CD4-positive, alpha-beta T cell treated with Interleukin-21 for 1 hour (primary cell): Measurements from ENCODE around the gene EVC.

Experiments
- DNase-seq: peaks from one replicate; pipeline ENCODE4 v3.0.0-alpha.2; 2020

Gene EVC

DNA sequence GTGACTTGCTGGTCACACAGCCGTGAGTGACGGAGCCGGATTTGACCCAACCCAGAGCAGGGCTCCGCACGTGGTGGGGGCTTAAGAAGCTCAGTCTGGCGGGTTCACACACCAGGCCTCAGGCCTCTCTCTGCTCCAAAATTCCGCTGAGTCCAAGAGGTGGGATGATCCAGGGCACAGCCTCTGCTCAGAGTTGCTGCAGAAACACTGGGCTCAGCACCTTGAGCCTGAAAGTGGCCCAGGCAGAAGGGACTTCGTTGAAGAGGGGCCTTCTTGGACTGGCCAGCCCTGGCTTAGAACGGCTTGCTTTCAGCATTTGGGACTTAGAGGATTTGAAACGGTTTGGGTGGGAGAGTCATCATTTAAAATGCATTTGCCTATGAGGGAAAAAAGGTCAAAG, 21.2 kb downstream of the EVC start:
- DNase-seq: no peak

DNA sequence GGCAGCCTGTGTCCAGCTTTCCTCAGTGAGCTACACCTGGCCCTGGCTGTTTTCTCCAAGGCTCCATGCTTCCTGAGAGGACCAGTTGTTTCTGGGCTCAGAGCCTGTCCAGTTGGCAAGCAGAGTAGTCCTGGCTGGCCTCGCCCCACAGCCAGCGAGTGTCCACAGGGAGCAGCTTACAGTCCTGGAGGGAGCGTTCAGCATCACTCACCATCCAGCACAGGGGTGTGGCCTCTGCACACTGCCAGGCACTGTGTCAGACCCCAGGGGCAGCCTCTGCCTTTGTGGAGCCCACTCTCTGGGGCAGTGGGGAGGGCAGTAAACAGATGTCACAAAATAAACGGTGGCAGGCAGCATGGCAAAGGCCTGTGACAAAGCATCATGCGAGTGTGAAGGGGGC, 23.9 kb downstream of the EVC start:
- DNase-seq: no peak

DNA sequence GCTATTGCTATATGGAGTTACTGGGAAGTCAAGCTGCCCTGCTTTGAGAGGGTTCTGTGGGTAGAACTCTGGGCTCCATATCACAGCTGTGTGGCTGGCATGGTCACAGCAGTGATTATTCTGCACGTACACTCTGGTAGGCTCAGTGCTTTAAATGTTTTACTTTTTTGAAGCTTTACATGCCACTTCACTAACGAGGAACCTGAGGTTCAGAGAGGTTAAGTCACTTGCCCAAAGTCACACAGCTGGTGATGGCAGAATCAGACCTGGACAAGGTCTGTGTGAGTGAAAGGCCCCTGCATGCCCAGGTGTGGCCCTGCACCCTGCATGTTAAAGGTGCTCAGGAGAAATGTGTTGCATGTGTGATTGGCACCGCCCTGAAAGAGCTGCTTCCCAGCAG, 24.5 kb downstream of the EVC start:
- DNase-seq: no peak

DNA sequence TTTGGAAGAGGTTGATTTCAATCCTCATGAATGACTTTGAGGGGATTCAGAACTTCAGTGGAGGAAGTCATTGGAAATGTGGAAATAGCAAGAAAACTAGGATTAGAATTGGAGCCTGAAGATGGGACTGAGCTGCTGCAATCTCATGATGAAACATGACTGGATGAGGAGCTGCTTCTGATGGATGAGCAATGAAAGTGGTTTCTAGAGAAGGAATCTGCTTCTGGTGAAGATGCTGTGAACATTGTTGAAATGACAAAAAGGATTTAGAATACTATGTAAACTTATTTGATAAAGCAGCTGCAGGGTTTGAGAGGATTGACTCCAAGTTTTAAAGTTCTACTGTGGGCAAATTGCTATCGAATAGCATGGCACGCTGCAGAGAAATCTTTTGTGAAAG, 27.1 kb downstream of the EVC start:
- DNase-seq: no peak

DNA sequence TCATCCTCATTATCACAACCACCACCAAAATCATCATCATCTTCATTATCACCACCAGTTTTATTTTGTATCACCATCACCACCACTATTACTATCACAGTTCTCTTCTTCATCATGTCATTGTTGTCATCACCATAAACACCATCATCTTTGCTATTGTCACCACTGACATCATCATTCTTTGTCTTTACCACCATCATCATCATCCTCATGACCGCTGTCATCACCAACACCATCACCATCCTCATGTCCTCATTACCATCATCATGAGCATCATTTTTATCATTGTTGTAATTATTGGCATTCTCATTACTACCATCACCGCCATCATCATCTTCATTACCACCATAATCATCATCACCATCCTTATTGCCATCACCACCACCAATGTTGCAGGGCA, 31.4 kb downstream of the EVC start:
- DNase-seq: no peak

DNA sequence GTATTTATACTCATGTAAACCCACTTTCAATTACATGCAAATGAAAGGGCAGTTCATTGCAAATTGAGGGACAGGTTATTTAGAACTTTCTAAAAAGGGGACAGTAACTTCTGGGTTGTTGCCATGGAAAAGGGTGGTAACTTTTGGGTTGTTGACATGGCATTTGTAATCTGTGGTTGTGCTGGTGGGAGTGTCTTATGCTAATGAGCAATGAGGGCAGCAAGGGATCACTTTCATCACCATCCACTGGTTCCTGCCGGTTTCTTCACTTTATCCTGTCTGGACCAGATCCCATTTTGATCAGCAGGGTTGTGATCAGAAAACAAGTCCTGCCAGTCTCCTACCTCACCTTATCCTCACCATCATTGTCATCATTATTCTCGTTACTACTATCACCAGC, 32.0 kb downstream of the EVC start:
- DNase-seq: no peak

DNA sequence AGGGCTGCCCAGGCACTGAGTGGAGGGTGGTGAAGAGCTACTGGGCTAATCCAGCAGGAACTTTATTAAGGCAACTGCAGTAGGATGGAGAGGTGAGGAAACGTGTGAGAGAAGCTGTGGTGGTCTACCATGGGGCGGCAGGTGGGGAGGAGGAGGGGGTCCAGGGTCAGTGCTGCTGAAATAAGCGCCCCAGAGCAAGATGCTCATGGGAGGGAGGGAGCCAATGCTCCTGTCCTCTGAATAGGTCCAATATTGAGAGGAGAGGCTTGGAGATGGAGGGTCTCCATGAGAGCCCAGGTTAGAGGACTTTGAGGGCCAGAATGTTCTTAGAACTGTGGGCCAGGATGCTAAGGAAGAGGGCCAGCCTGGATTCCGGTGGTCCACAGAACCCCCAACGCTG, 35.2 kb downstream of the EVC start:
- no peak for DNase-seq

DNA sequence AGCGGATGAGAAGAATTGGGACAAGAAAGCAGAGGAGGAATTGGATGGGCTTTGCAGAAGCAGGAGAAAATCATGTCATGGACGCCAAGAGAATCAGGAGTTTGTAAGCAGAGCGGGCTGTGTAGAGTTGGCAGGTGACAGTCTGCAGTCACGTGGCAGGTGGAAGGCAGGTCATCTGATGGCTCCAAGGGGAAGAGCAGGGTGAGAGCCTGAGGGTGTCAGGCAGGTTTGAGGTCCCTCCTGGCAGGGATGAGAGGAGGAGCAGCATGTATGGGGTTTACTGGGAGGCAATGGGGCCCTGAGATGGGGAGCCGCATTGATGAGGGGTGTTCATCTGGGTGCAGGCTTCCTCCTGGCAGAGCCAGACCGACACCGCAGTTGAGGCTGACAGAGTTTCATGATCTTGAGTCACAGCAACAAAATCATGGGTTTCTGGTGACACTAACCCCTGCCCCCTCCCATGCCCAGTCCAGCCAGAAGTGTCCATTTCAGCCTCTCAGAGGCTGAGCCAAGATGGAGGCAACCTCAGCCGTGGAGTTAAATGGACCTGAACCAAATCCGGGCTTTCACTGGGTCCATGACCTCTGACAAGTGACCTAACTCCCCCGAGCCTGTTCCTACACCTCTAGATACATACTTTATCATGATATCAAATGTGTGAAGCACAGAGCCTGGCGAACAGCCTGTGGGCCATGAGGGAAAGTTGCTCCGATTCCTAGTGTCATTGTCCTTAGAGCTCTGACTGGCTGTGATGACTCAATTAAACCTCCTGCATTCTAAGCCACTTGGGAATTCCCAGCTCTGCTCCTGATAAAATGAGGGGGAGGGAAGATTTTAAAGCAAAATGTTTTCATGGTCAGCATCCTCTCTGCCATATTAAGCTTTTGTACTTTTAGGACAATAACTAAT, 36.1 kb downstream of the EVC start:
- no peak for DNase-seq

DNA sequence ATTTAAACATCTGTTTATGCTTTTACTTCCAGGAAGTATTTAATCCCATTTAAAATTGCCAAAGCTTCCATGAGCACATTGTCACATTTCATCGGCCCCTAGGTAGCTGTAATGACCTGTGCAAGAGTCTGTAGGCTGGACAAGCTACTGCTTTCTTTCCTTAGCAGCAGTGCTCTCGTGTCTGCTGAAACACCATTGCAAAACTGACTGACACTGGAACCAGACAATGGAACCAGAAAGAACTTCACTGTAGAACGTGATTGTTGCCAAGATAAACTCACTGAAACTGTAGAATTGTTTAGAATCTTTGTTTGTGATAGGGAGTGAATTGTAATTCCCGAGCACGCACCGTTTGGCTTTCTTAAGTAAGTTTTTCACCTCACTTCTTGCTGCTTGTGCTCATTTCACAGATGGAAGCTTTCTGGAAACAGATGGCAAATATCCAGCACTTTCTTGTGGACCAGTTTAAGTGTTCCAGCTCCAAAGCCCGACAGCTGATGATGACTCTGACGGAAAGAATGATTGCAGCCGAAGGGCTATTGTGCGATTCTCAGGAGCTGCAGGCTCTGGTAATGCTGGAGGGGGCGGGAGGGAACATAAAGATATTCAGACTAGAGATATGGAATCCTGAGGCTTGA, 36.9 kb downstream of the EVC start:
- DNase-seq: no peak

DNA sequence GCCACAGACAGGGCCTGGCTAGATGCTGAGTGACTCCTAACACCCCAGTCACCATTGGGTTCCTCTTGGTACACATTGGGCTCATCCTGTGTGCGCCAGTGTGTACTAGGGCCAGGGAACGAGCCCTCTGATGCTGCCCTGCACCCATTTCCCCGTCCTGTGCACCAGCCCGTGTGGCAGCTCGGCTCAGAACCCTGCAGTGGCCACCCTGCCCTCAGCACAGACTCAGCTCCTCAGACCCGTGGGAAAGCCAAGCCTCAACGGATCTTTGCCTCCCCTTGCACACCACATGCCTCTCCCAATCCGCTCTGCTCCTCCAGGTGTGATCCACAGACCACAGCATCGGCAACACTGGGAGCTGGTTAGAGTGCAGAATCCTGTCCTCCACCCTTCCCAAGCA, 38.6 kb downstream of the EVC start:
- no peak for DNase-seq

DNA sequence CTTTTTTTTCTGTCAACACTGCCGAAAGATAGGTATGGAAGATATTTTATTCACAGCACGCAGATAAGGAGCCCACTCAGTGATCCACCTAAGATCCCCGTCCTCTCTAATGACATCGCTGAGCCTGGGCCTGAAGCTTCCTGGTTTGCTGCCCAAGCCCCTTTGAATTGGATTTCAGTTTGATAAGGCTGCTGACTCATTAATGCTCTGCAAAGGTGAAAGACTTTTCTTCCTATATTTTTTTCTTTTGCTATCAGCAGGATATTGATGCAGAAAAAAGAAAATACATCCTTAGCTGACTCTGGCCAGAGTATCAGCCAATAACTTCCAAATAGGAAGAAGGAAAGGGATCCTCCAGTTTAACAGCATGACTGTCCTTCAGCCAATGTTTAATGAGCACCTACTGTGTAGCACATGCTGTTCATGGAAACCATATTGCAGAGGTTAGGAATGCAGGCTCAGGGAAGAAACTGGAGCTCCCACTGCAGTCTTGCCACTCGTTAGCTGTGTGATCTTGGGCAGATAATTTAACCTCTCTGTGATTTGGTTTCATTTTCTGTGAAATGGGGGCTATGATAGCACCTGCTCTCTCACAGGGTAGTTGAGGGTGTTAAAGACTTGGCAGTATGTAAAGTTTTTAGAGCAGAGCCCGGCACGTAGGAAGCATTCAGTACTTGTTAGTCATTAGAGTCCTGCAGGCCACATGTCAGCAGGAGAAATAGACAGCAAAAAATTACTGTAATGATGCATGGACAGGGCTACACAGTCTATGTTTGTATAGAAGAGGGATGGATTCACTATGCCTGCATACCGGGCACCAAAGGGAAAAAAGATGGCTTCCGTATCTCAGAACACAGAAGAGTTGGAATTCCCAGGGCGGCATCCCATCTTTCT, 39.3 kb downstream of the EVC start:
- no peak for DNase-seq

DNA sequence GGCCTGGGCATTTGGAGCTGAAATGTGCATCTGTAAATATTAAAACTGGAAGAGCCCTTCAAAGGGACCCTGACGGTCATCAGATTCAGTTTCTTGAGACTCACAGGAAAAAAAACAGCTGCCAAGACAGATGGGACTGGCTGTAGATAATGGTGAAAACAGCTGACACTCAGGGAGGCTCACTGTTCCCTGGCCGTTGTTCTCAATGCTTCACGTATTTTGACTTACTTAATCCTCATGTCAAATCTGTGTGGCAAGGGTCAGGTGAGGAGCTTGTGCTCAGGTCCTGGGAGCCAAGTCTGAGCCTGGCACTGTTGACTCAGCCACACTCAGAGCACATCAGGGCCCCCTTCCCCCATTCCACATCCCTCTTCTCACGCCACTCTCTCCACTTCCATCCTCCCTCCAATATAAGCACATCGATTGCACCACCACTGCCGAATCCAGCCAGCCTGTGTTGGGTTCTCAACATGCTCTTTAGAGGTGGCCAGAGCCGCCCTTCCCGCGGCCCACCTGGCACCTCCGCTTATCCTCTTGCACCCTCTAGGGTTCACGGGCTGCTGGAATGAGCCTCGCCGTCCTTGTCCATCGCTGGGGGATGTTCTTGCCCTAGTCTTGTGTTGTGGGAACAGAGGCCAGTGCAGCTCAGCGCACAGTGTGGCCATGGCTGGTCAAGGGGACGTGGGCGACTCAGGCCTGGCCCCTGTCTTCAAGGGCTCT, 40.1 kb downstream of the EVC start:
- no peak for DNase-seq

DNA sequence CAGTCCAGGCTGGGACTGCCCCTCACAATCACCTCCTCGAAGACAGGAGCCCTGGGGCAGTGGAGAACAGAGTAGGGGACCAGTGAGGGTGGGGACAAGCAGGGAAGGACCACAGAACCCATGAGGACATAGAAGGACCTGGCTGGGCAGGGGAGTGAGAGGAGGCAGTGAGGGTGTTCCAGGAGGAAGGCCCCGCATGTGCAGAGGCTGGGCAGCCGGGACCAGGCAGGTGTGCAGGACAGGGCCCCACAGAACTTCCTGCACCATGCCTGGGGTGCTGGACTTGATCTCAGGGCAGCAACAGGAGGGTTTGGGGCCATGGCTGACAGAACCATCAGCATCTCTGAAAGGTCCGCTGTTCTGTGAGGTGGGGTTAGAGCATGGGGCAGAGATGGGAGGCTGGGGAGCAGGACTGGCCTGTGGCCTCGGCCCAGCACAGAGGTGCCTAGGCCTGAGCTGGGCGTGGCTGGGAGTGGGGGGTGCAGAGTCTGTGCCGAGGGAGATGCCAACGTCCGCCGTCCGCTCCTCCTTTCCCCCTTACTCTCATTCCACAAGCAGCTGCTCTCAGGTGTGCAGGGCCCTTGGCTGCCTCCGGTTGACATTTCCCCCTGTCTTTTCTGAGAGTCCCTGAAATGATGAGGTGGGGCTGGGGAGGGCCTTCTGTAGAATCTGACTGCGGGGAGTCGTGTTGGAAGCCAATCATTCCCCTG, 40.8 kb downstream of the EVC start:
- no peak for DNase-seq

DNA sequence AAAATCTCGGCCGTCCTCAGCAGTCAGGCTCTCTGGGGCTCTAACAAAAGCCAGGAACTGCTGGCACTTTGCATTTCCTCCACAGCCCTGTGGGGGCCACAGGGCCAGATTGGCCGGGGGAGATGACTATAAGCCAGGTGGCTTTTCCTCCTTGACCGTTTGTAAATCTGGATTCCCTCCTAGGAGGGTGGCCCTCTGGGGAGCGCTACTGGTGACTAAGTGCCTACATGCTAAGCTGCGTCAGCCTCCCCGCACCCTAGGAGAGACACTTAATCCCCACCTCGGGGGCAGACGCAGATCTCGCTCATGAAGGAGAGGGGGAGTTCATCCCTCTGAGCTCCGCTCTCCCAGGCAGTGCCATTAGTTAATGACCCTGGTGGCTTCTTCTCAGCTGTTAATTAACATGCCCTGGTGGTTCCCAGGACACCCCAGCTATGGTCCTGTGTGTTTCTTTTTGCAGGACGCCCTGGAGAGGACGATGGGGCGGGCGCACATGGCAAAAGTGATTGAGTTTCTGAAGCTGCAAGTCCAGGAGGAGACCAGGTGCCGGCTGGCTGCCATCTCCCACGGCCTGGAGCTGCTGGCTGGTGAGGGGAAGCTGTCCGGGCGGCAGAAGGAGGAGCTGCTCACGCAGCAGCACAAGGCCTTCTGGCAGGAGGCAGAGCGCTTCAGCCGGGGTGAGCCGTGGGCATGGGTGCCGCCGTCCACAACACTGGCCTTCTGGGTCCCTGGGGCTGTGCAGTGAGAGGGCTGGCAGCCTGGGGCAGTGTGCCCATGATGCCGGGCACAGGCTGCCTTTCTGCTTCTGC, 41.6 kb downstream of the EVC start:
- DNase-seq: no peak

DNA sequence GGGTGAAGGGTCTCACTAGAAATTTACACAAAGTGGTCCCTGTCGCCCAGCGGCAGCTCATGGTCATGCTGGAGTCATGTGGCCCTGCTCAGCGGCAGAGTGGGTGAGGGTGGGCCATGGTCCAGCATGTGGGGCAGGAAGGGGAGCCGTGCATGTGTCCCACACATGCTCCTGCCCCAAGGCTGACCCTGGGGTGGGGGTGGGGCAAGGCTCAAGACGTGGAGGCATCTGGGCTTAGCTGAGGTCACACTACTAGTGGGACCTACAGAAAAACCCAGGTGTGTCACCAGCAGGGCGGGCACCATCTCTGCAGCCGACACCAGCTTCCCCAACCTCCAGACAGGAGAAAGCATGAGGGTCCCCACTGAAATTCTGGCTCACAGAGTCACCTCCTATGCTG, 42.4 kb downstream of the EVC start:
- no peak for DNase-seq

DNA sequence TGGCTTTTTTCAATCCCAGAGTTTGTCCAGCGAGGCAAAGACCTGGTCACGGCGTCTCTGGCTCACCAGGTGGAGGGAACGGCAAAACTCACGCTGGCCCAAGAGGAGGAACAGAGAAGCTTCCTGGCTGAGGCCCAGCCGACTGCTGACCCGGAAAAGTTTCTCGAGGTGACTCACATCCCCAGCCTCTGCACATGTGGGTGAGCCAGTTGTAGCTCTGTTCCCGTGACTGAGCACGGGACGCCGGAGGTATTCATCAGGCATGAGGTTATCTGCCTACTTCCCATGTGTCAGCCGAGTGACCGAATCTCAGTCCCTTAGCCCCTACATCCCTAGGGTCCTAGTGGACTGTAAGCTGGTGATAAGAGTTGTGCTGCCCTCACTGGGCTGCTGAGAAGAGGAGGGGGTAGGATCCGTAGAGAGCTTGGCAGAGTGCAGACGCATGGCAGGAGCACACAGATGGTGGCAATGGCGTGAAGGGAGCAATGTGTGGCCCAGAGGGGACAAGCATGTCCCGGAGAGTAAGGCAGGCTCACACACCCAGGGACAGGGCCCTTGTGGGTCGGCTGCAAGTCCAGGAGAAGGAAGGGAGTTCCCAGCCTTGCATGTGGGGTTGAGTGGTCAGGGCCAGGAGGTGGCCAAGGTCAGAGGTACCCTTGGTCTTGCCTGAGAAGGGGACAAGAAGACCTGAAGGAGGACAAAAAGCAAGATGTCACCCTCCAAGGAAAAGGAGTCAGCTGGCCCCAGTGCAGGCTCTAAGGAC, 42.9 kb downstream of the EVC start:
- DNase-seq: no peak

DNA sequence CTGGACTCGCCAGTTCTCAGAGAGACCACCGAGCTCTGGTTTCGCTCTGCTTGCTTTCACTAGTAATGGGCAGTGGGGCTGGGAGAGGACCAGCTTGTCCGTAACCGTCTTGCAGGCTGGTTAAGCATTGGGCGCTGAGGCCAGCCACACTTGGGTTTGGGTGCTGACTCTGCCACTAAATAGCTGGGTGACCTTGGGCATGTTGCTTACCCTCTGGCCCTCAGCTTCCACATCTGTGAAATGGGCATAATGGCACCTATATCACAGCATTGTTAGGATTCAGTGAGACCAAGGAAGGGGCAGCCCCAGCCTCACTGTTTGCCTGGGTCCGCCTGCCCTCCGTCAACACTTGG, 43.5 kb downstream of the EVC start:
- no peak for DNase-seq

DNA sequence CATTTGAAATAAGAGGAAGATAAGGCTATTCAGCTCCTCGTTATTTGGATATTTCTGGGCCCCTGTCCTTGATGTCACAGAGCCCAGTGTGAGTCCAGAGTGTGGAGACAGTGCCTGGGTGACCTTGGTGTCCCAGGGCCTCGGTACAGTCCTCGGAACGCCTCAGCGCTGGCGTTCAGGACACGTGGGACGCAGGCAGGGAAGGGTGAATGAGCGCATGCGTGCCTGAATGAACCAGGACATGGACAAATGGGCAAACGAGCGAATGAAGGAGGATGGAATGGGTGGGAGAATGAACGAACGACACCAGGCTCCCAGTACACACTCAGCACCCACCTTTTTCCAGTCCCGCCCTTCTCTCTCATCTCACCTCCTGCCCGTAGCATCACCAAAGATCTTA, 44.2 kb downstream of the EVC start:
- DNase-seq: no peak

DNA sequence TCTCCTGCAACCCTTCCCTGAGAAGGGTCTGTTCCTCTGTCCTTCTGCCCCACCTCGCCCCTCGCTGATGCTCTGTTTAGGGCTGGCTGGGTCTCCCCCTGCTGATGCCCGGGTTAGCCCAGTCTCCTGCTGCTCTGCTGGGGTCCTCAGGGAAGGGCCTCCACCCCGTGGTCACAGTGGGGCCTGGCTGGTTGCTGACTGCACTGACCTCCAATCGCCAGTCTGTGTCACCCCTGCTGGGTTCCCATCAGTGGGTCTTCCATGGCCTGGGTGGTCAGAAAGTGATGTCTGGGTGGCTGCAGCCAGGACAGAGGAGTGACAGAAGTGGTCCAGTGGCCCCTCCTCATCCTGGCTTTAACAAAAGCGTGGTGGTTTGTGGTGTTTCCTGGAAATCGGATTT, 44.7 kb downstream of the EVC start:
- no peak for DNase-seq

DNA sequence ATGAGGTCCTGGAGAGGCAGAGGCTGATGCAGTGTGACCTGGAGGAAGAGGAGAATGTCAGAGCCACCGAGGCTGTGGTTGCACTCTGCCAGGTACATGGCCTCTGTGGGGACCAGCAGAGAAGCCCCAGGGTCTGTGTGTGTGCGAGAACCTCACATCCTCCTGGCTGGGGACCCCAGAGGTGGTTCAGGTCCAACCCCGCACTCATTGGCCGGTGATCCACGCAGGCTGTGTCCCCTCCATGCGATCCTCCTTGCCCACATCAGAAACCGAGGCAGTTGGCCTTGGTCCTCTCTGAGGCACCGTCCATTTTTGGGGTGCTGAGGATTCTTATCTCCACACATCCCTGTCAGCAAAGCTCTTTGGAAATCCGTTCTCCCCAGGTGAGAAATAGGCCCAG, 45.3 kb downstream of the EVC start:
- DNase-seq: no peak

DNA sequence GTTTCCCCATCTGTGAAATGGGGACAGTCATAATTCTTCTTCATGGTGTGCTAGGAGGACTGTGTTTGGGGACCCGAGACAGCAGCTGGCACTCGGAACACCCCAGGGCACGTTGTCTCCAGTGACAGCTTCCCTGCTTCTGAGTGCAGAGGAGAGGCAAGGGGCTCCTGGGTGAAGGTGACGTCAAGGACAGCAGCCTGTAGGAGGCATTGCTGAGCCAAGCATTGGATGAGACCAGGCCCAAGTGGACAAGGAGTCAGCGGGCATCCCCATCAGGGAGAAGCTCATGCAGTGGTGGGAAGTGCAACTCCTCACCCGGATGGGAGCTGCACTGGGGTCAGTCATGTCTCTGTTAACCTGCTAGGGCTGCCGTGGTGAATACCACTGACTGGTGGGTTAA, 46.1 kb downstream of the EVC start:
- no peak for DNase-seq
